HG02588 (cell line): ENCODE measurements around the gene ATP2A1.
A peak's percentile ranks its signal among the peaks of the same experiment; 100 is the strongest.
"Not testable (repeated sequence)": the region's sequence is repeated elsewhere in the genome, so short reads cannot be mapped to it uniquely, and the experiment has no call there.

Source experiments
- ATAC-seq: cut with Tn5 transposase; IDR thresholded peaks from one replicate; pipeline ENCODE4 v1.9.1; 2021; ENCODE audit warnings: mild to moderate bottlenecking, moderate library complexity; ENCODE audit not compliant: unreplicated experiment

ATP2A1 gene

DNA sequence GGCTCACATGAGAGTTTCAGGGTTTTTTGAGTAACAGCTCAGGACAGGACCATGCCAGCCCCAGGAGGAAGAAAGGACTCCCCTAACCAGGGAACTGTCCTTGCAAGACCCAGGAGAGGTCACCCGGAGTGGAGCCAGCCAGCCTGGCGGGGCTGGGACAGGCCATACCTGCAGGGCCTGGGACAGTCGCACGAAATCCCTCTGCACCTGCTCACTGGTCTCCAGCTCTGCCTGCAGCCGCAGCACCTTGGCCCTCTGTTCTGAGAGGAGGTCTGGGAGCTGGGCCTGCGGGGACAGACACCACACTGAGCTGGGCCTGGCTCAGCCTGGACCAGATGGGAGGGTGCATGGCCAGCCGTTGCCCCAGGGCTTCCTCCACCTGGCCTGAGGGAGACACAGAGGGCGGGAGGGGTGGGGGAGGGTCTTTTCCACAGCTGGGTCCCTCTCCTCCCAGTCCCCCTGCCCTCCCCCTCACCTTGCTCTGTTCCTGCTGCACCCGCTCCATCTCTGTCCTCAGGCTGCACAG, 27.0 kb downstream of the ATP2A1 start:
- no peak for ATAC-seq

DNA sequence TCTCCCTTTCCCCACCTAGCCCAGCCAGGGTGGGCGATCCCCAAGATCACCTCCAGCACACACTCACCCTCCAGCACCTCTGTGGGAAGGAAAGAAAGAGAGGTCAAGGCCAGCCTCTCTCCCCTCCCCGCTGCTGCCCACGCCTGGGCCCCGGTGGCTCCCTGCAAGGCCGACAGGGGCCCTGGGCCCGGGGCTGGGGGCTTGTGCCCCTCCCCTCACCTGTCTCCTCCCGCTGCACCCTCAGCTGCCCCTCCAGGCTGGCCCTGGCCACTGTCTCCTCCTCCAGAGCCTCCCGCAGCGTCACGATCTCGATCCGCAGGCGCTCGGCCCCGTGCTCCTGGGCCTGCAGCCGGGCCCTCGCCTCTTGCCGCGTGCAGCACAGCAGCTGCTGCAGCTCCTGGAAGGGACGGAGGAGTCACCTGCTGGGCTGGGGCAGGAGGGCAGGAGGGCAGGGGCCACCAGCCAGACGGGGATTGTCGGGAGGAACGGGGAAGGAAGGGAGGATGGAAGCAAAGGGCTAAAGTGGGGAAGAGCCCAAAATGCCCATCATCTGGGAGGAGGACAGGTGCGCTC, 27.6 kb downstream of the ATP2A1 start:
- ATAC-seq, result no peak

GRCh38 chr16:28910086-28911031, 32.1 kb downstream of the ATP2A1 start:
- no peak for ATAC-seq

GRCh38 chr16:28912558-28912957, 34.3 kb downstream of the ATP2A1 start:
- no peak for ATAC-seq

- no peak for ATAC-seq
These were observed 35.8 kb downstream of the ATP2A1 start for GRCh38 chr16:28913946-28914724.

- no peak for ATAC-seq
These were observed 36.9 kb downstream of the ATP2A1 start for GRCh38 chr16:28915181-28915580.

- no peak for ATAC-seq
These were observed 38.8 kb downstream of the ATP2A1 start for GRCh38 chr16:28917095-28917494.

DNA sequence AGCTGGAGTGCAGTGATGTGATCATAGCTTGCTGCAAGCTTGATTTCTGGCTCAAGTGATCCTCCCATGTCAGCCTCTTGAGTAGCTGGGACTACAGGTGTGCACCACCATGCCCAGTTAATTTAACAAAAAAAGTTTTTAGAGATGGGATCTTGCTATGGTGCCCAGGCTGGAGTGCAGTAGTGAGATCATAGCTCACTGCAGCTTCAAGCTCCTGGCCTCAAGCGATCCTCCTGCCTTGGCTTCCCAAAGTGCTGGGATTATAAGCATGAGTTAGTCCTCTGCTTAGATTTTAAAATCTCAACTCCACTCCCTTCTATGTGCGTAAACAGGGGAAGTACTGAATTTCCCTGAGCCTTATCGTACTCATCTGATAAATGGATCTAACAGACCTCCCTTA, 40.4 kb downstream of the ATP2A1 start:
- ATAC-seq, result no peak

GRCh38 chr16:28923231-28923587, 44.9 kb downstream of the ATP2A1 start:
- no peak for ATAC-seq

DNA sequence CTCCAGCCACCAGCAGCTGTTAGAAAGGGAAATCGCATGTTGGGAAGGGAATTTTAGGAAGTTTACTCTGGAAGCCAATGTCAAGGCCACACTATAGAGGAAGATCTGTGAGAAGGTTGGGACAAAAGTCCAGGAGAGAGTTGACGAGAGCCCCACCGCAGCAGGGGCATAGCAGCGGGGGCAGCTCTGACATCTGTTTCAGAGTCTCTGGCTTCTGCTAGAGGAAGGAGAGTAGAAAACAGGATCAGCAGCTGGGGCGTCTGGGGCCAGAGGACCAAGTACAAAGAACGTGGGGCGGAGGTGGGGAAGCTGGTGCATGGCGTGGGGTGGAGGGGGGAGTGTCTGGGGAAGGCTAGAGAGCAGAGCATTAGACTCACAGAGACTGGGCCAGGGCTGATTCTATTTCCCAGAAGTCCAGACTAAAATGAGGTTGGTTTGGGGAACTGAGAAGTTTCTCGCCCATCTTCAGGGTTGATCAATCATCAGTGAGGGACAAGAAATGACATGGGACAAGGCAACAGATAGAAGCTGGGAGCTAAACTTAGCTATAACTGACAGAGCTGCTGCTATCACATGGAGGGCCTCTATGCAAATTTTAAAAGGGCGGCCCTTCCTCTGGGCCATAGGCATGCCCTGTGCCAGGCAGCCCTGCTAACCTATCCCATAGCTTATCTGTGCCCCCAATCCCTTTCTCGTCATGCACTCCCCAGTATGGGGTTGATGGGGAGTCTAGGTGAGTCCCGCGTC, 45.5 kb downstream of the ATP2A1 start:
- peak; percentile 44 for ATAC-seq

GRCh38 chr16:28924399-28924761, 46.1 kb downstream of the ATP2A1 start:
- no peak for ATAC-seq

GRCh38 chr16:28924762-28925385, 46.6 kb downstream of the ATP2A1 start, which contains the start of gene RABEP2:
RABEP2 (minus strand) TSS chr16:28925238; CDS start chr16:28925163, 75 bp downstream.
- peak; percentile 61 for ATAC-seq

DNA sequence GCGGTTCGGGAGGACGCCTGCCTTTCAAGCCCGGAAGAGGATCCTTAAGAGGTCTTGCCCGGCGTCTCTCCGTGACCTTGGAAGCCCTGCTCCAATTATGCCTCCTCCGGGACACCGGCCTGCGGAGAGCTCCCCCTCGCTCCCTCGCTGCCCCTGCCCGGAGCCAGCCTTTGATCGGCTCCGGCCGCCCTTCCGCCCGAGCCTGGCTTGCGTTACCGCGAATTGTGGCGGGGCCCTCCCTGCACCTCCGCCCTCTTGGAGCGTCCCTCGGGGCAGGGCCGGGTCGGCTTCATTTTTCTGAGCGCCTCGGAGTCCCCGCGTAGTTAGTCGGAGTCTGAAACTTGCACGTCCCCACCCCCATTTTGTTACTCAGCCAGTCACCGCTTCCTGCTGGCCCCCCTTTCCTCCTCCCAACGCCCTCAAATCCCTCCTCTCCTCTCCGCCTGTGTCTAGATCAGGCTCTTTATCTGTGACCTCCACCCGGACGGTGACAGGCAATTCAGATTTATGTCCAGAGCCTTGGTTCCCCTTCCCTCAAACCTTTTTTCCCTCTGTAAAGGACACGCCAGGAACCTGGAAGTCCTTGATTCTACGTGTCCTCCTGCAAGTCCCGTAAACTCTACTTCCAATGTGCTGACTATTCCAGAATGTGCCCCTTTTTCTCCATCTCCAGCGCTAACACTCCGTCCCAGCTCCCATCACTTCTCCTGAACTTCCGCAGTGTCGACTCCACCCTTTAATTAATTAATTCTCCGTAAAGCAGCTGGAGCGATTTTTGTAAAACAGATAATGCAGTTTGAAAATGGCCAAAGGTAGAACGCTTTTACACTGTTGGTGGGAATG, 47.3 kb downstream of the ATP2A1 start:
- ATAC-seq, result peak; percentile 25

GRCh38 chr16:28926284-28926683, 48.0 kb downstream of the ATP2A1 start:
- ATAC-seq, result not testable (repeated sequence)

- no peak for ATAC-seq
These were observed 49.5 kb downstream of the ATP2A1 start for GRCh38 chr16:28927815-28928214.

DNA sequence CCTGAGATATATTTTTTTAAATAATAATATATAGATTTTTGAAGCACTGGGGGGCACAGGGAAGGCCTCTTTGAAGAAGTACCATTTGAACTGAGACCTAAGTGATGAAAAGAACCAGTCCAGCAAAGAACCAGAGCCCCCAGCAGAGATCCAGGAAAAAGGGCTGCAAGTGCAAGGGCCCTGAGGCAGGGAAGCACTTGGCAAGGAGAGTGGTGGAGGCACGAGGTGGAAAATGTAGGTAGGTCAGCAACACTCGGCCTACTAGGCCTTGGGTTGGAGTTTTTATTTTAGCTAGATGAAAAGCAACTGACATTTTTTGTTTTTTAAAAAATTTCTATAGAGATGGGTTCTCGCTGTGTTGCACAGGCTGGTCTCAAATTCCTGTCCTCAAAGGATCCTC, 51.9 kb downstream of the ATP2A1 start:
- no peak for ATAC-seq

DNA sequence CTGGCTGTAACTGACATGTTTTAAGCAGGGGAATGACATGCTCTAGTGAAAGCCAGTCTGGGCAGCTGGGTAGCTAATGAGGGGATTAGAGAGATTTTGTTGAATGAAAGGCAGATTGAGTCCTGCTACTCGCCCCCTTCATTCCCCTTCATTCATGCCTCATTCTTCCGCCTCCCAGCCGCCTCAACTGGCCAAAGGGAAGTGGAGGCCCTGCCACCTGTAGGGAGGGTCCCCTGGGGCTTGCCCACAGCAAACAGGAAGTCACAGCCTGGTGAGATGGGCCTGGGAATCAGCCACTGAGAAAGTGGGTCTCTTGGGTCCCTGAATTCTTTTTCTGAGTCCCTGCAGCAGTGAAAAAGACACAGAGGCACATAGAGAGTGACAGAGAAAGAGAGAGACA, 52.4 kb downstream of the ATP2A1 start:
- no peak for ATAC-seq

GRCh38 chr16:28931801-28932225, 53.5 kb downstream of the ATP2A1 start, which contains the start of gene CD19:
CD19 (plus strand) TSS chr16:28931971; CDS start chr16:28932001, 30 bp downstream.
- no peak for ATAC-seq
